AG09309 (cell line): ENCODE data around the gene ITGA7.

Experiments used
- DNase-seq: peaks from one replicate; pipeline ENCODE4 v3.0.0-alpha.2; 2010; ENCODE audit warnings: low read depth
- H3K4me3 ChIP-seq: 2 replicates; pipeline ENCODE4 v1.5.1; 2011; ENCODE audit warnings: mild to moderate bottlenecking, low read depth, low read length, moderate library complexity; ENCODE audit not compliant: control insufficient read depth
- TF ChIP-seq, protein P1 (sequence below): IDR thresholded peaks from 2 replicates; pipeline ENCODE4 v1.5.1; 2011; ENCODE audit warnings: mild to moderate bottlenecking, low read depth, low read length, inconsistent platforms; ENCODE audit not compliant: insufficient read depth, control insufficient read depth; ENCODE audit errors: missing control alignments

ITGA7 gene, protein sequence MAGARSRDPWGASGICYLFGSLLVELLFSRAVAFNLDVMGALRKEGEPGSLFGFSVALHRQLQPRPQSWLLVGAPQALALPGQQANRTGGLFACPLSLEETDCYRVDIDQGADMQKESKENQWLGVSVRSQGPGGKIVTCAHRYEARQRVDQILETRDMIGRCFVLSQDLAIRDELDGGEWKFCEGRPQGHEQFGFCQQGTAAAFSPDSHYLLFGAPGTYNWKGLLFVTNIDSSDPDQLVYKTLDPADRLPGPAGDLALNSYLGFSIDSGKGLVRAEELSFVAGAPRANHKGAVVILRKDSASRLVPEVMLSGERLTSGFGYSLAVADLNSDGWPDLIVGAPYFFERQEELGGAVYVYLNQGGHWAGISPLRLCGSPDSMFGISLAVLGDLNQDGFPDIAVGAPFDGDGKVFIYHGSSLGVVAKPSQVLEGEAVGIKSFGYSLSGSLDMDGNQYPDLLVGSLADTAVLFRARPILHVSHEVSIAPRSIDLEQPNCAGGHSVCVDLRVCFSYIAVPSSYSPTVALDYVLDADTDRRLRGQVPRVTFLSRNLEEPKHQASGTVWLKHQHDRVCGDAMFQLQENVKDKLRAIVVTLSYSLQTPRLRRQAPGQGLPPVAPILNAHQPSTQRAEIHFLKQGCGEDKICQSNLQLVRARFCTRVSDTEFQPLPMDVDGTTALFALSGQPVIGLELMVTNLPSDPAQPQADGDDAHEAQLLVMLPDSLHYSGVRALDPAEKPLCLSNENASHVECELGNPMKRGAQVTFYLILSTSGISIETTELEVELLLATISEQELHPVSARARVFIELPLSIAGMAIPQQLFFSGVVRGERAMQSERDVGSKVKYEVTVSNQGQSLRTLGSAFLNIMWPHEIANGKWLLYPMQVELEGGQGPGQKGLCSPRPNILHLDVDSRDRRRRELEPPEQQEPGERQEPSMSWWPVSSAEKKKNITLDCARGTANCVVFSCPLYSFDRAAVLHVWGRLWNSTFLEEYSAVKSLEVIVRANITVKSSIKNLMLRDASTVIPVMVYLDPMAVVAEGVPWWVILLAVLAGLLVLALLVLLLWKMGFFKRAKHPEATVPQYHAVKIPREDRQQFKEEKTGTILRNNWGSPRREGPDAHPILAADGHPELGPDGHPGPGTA

DNA sequence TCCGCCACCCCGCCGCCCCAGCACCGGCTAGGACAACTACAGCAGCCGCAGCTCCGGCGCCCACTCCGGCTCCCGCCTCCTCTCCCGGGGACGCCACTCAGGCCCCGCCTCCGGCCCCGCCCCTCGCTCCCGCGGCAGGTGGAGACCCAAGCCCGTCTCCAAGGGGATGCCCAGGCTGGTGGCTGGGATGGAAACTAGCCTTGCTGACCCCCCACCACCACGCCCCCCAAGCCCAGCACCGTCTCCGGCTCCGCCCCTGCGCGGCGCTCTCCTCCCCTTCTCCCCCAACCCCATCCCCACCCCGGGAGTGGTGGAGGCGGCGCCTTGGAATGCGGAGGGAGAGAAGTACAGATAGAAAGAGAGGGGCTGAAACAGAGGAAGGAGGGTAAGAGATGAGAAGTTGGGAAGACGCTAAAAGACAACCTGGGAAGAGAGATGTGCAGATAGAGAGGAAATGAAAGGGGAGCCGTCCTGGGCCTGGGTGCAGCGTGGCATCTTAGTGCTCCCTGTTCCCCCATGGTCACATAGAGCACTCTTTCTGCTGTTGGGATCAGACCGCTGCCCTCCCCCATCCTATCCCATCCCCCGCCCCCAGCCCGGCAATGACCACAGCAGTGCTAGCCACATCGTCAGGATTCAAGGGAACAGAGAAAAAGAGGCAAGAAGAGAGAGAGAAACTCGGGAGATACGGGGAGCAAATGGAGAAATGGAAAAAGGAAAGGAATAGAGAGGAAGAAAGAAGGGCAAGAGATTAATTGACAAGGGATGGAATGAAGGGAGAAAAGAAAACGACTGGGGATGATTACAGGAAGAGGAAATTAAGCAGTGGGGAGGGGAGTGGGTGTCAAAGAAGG is at the start of gene ITGA7:
Gene ITGA7, minus strand, starts transcription at position 64 of the 854 bp plus-strand sequence. CDS start 222 bp downstream, outside the sequence.
- peak within 1 kb of the TSS; percentile 56 for H3K4me3 ChIP-seq
- TF ChIP-seq, protein P1, sequence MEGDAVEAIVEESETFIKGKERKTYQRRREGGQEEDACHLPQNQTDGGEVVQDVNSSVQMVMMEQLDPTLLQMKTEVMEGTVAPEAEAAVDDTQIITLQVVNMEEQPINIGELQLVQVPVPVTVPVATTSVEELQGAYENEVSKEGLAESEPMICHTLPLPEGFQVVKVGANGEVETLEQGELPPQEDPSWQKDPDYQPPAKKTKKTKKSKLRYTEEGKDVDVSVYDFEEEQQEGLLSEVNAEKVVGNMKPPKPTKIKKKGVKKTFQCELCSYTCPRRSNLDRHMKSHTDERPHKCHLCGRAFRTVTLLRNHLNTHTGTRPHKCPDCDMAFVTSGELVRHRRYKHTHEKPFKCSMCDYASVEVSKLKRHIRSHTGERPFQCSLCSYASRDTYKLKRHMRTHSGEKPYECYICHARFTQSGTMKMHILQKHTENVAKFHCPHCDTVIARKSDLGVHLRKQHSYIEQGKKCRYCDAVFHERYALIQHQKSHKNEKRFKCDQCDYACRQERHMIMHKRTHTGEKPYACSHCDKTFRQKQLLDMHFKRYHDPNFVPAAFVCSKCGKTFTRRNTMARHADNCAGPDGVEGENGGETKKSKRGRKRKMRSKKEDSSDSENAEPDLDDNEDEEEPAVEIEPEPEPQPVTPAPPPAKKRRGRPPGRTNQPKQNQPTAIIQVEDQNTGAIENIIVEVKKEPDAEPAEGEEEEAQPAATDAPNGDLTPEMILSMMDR, result no peak
- DNase-seq, result no peak

DNA sequence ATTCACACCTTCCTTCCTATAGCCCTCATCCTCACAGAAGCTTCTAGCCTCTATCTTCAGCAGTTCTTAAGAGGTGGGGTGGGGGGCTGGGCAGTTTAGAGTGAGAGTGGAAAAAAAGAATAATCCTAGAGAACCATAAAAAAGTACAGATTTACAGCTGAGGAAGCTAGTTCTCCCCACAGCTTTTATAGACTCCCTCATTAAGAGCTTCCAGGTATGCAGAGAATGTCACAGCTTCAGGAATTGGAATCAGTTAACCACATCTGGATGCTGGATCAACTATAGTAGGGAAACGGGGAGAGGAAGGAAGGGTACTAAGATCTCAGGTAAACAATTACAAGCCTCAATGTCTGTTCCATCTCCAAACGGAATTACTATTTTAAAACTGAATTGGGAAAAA is 47.5 kb upstream of the ITGA7 start:
- TF ChIP-seq, protein P1, result no peak
- H3K4me3 ChIP-seq, result no peak overlapping the region
- no peak for DNase-seq

DNA sequence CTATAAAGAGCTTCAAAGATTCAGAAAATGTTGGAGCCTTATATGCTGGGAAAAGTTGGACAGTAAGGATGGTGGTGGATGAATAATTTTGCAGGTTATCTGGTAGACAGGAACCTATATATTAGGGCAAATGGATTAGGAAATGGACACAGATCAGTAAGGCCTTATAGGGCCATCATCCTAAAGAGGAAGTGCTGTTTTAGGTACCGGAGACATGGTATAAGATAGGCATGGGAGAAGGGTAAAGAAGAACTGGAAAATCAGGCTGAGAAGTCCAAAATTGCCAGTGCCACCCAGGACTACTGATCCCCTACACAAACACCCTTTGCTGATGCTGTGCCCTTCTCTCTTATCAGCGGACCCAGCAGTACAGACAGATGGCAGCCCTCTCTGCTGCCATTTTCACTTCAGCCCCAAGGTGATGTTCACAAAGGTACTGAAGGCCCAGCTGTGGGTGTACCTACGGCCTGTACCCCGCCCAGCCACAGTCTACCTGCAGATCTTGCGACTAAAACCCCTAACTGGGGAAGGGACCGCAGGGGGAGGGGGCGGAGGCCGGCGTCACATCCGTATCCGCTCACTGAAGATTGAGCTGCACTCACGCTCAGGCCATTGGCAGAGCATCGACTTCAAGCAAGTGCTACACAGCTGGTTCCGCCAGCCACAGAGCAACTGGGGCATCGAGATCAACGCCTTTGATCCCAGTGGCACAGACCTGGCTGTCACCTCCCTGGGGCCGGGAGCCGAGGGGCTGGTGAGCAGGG is 40.7 kb upstream of the ITGA7 start:
- TF ChIP-seq, protein P1, result no peak
- H3K4me3 ChIP-seq, result no peak overlapping the region
- DNase-seq, result no peak

DNA sequence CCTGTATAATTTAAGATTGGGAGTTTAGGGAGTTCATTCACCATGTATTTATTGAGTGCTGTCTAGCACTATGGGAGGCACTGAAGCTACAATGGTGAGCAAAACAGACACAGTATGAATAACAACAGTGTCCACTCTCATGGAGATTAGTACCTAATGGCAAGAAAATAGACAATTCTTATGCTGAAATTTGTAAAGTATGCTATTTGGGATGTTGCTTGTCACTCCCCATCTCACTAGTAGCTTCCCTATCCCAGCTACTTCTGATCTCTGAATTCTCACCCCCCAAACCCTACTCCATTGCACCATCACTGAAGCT is 39.2 kb upstream of the ITGA7 start:
- no peak overlapping the region for H3K4me3 ChIP-seq
- TF ChIP-seq, protein P1, result no peak

DNA sequence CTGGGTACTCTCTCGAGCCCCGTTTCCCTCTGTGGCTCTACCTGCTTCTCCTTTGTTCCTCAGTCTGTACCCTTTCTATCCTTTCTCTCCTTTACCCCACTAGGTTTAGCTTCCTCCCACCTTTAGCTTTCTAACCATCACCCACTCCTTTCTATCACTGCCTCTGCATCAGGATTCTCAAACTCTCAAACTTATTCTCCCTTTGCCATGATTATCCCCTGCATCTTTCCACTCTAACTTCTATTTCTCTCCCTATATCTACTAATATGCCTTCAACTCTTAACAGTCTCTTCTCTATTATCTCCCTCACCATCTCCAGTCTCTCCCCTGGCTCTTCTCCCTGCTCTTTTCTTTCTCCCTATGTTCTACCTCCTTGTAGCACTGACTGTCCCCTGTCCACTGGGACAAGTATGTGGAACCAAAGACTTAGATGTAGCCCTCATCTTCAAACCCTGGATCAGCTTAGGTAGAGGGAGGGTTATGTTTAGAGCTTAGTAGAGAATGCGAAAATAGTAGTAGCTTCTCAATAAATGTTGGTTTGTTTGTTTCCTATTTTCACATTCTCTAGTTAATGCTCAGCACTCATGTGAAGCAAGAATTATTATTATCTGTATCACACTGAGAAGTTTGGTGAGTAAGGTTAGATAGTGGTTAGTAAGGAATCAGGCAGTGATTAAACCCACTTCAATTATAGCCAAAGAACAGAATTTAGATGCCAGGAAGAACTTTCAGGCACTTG is 38.6 kb upstream of the ITGA7 start:
- no peak overlapping the region for H3K4me3 ChIP-seq
- no peak for DNase-seq
- TF ChIP-seq, protein P1, result no peak

More for the DNA sequence above, 39.2 kb upstream of the ITGA7 start:
- DNase-seq, result no peak
